ENCODE results near the gene CFAP61.

DNA sequence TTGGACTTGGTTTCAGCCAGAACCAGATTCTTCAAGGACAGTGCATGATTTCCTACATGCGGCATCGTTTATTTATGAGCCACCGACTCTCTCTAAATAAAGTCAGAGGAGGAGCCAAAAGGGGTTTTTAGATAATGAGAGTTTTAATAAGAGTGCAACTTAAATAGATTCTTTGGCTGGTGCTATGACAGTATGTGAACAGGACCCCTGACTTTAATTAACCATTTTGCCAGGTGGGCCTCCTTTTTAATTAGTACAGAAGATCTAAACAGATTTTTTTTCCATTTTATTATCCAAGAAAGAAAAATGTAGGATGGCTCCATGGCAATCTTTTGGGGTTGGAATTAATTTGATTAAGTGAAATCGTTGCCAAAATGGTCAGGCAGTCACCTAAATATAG lies 240.8 kb downstream of the CFAP61 start:
- TF ChIP-seq, protein P1, sequence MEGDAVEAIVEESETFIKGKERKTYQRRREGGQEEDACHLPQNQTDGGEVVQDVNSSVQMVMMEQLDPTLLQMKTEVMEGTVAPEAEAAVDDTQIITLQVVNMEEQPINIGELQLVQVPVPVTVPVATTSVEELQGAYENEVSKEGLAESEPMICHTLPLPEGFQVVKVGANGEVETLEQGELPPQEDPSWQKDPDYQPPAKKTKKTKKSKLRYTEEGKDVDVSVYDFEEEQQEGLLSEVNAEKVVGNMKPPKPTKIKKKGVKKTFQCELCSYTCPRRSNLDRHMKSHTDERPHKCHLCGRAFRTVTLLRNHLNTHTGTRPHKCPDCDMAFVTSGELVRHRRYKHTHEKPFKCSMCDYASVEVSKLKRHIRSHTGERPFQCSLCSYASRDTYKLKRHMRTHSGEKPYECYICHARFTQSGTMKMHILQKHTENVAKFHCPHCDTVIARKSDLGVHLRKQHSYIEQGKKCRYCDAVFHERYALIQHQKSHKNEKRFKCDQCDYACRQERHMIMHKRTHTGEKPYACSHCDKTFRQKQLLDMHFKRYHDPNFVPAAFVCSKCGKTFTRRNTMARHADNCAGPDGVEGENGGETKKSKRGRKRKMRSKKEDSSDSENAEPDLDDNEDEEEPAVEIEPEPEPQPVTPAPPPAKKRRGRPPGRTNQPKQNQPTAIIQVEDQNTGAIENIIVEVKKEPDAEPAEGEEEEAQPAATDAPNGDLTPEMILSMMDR (IDR thresholded peaks at IDR 0.05), result no peak
- TF ChIP-seq POLR2A (IDR thresholded peaks at IDR 0.05), result no peak
